ENCODE data around the gene MUSK. TPM values are rescaled to one million over a fixed set of nuclear protein-coding genes. Genes with fewer than 3 reads are reported as not detected.

MUSK gene
- polyA plus RNA-seq, 1 experiment: 0.58 TPM

- H3K9me3 ChIP-seq (ENCODE audit: control insufficient read depth, insufficient read depth, low read length): no peaks in the 10 kb centered on the region
- TF ChIP-seq CTCF (IDR thresholded peaks at IDR 0.05; ENCODE audit: low read depth, low read length): no peak
- H3K27ac ChIP-seq (ENCODE audit: low read depth, low read length): no peak overlapping the region
- H3K4me3 ChIP-seq (ENCODE audit: low read depth, low read length): no peak overlapping the region
- DNase-seq (ENCODE audit: low read depth, low spot score): no peak
- ChIA-PET CTCF (no interaction called here), POLR2A (no interaction called here)
- no peaks in the 10 kb centered on the region for H3K27me3 ChIP-seq (ENCODE audit: control insufficient read depth, insufficient read depth, low read length)
Observed at GRCh38 chr9:110710420-110710819, 41.8 kb downstream of the MUSK start.

- Histone ChIP-seq H3K27me3 (ENCODE audit: control insufficient read depth, insufficient read depth, low read length) (no peaks in the 10 kb centered on the region), H3K4me3 (ENCODE audit: low read depth, low read length) (no peak overlapping the region), H3K27ac (ENCODE audit: low read depth, low read length) (no peak overlapping the region), H3K9me3 (ENCODE audit: control insufficient read depth, insufficient read depth, low read length) (no peaks in the 10 kb centered on the region)
- DNase-seq (ENCODE audit: low read depth, low spot score): no peak
- TF ChIP-seq CTCF (IDR thresholded peaks at IDR 0.05; ENCODE audit: low read depth, low read length): no peak
- ChIA-PET CTCF (no interaction called here), POLR2A (no interaction called here)
Observed at GRCh38 chr9:110712955-110713354, 44.4 kb downstream of the MUSK start.

- ChIA-PET CTCF (no interaction called here), POLR2A (no interaction called here)
- Histone ChIP-seq H3K27ac (ENCODE audit: low read depth, low read length) (no peak overlapping the region), H3K4me3 (ENCODE audit: low read depth, low read length) (no peak overlapping the region), H3K27me3 (ENCODE audit: control insufficient read depth, insufficient read depth, low read length) (no peaks in the 10 kb centered on the region), H3K9me3 (ENCODE audit: control insufficient read depth, insufficient read depth, low read length) (no peaks in the 10 kb centered on the region)
- DNase-seq (ENCODE audit: low read depth, low spot score): no peak
- no peak for TF ChIP-seq CTCF (IDR thresholded peaks at IDR 0.05; ENCODE audit: low read depth, low read length)
Observed at GRCh38 chr9:110714314-110714713, 45.7 kb downstream of the MUSK start.

- CTCF ChIA-PET: no interaction called here
- Histone ChIP-seq H3K27ac (ENCODE audit: low read depth, low read length) (no peak overlapping the region), H3K4me3 (ENCODE audit: low read depth, low read length) (no peak overlapping the region), H3K27me3 (ENCODE audit: control insufficient read depth, insufficient read depth, low read length) (no peaks in the 10 kb centered on the region), H3K9me3 (ENCODE audit: control insufficient read depth, insufficient read depth, low read length) (no peaks in the 10 kb centered on the region)
- POLR2A ChIA-PET: no interaction called here
- no peak for DNase-seq (ENCODE audit: low read depth, low spot score)
- TF ChIP-seq CTCF (IDR thresholded peaks at IDR 0.05; ENCODE audit: low read depth, low read length): no peak
Observed at GRCh38 chr9:110728058-110728457, 59.5 kb downstream of the MUSK start.

- TF ChIP-seq CTCF (IDR thresholded peaks at IDR 0.05; ENCODE audit: low read depth, low read length): no peak
- ChIA-PET POLR2A (no interaction called here), CTCF (interaction anchor here (0.5 to 1.1 kb wide), 2 partner anchors 892 to 1345 kb away, joined by 3 read pairs; no protein-coding TSS in a partner anchor)
- no peak overlapping the region for H3K27ac ChIP-seq (ENCODE audit: low read depth, low read length)
- no peak overlapping the region for H3K4me3 ChIP-seq (ENCODE audit: low read depth, low read length)
- DNase-seq (ENCODE audit: low read depth, low spot score): no peak
- H3K27me3 ChIP-seq (ENCODE audit: control insufficient read depth, insufficient read depth, low read length): no peaks in the 10 kb centered on the region
- no peaks in the 10 kb centered on the region for H3K9me3 ChIP-seq (ENCODE audit: control insufficient read depth, insufficient read depth, low read length)
Observed at GRCh38 chr9:110729641-110730040, 61.0 kb downstream of the MUSK start.
